Heart right ventricle (tissue), 16 donors: ENCODE measurements around the gene IL4. TPM values are rescaled to one million over a fixed set of nuclear protein-coding genes. Genes with fewer than 3 reads are reported as not detected.

Source experiments
- ATAC-seq, 8 donors: fragments of 200-7000 bp; cut with Tn5 transposase; one replicate each; pipeline ENCODE4 v1.9.1; 2020; ENCODE audit warnings: mild to moderate bottlenecking in 8 of 8, moderate library complexity in 8 of 8, moderate number of reproducible peaks in 1 of 8
- DNase-seq, 2 donors: peaks; one replicate each; pipeline ENCODE4 v3.0.0-alpha.2; 2020
- H3K27ac ChIP-seq, 10 donors: fragments of 200-600 bp; sonication (generic) in 2 of 10; one replicate each; pipeline versions ENCODE4 v1.5.0 to v1.8.0; 2020 to 2022; ENCODE audit warnings: mild to moderate bottlenecking in 3 of 10
- H3K27me3 ChIP-seq, 7 donors: fragments of 200-600 bp; one replicate each; pipeline ENCODE4 v1.8.0; 2021 to 2022; ENCODE audit warnings: mild to moderate bottlenecking in 2 of 7
- H3K36me3 ChIP-seq, 9 donors: fragments of 200-600 bp; sonication (generic) in 1 of 9; one replicate each; pipeline versions ENCODE4 v1.5.0 to v1.8.0; 2020 to 2022; ENCODE audit warnings: mild to moderate bottlenecking in 2 of 9
- H3K4me1 ChIP-seq, 9 donors: fragments of 200-600 bp; sonication (generic) in 1 of 9; one replicate each; pipeline versions ENCODE4 v1.5.0 to v1.8.0; 2020 to 2022; ENCODE audit warnings: mild to moderate bottlenecking in 4 of 9
- H3K4me3 ChIP-seq, 10 donors: fragments of 200-600 bp; sonication (generic) in 2 of 10; one replicate each; pipeline versions ENCODE4 v1.5.0 to v1.8.0; 2020 to 2022; ENCODE audit warnings: mild to moderate bottlenecking in 7 of 10, moderate library complexity in 2 of 10
- H3K9me3 ChIP-seq, 11 donors: fragments of 200-600 bp in 10 of 11; sonication (generic) in 2 of 11; one replicate each; pipeline versions ENCODE4 v1.5.0 to v1.8.0; 2013 to 2022; ENCODE audit warnings: mild to moderate bottlenecking in 2 of 11, control low read depth in 1 of 11, moderate library complexity in 1 of 11
- WGBS, 2 donors: extraction: QIAGEN DNeasy Blood & Tissue Kit; methylation state at CpG; one replicate each; pipeline ENCODE4 v1.1.7; 2013; ENCODE audit warnings: inconsistent platforms in 1 of 2; 5-methylcytosine and 5-hydroxymethylcytosine counted together
- intact Hi-C, 10 donors: fragments of 100-400 bp; cut with DNase I; formaldehyde crosslinking; loops; one replicate each; pipeline versions ENCODE4 v1.11.1 to v1.14.2; 2022
- polyA plus RNA-seq, 2 donors: library from polyadenylated mRNA; stranded (reverse); fragments of 200-250 nt; gene quantifications; one replicate each; pipeline ENCODE4 v1.2.3, GENCODE V29; 2013
- total RNA-seq, 10 donors: library from RNA; stranded (reverse); fragmentation: NEBNext Ultra II Directional in 3 of 10; extraction: Animal tissue kit (Norgen Biotek cat#: 25700) in 3 of 10; gene quantifications; one replicate each; pipeline versions ENCODE4 v1.2.1 to v1.2.4, GENCODE V29; 2021 to 2023
- TF ChIP-seq, protein P1 (sequence below), 9 donors: fragments of 200-600 bp; sonication (generic) in 2 of 9; IDR thresholded peaks; one replicate each; pipeline versions ENCODE4 v1.5.0 to v1.8.0; 2021 to 2022; ENCODE audit warnings: antibody characterized with exemption in 9 of 9, mild to moderate bottlenecking in 5 of 9, moderate library complexity in 1 of 9
- donor health status: Arrhythmogenic right ventricular cardiomyopathy.
- donor health status: ischemic (EF 13 %, LVEDD 7.1; RV severe dilation, severe dysfunction).
- donor health status: healthy with polysubstance abuse.
- donor health status: DM: no; HTN: yes; CAD: no.
- donor health status: DM: no; HTN: no; CAD: no.
- donor health status: ischemic (EF 25% LVEDD 6.9; RV normal size, moderate dysfunction).
- donor health status: ischemic (EF 25% LVEDD 5.7; RV mildly dilated, moderate dysfunction).
- donor health status: healthy.
- donor health status: DM: yes; HTN: yes; CAD: no.
- donor health status: Ischemic cardiomyopathy.
- donor health status: ischemic (EF 35%, LVEDD 5.7; RV mildly dilated, moderate dysfunction).
- donor health status: nonischemic (EF 11% LVEDD 7.7; RV severe dilation, severe dysfunction).
- donor health status: DM: yes; HTN: yes; CAD: no.
- donor health status: PGD.
- donor health status: ischemic (EF 29% LVEDD 5.4; RV normal size, mild dysfunction).
- donor health status: nonischemic (EF 23%, LVEDD 6.1; RV moderate dilation, normal function).

The IL4 gene
- total and polyA plus RNA-seq, 12 donors = not detected

GRCh38 chr5:132641241-132641723, 32.5 kb upstream of the IL4 start:
- H3K27ac ChIP-seq = no peak overlapping the region
- H3K36me3 ChIP-seq = peaks cover 0 to 86% (median 48%) of the 10 kb centered on the region in 9 donors
- intact Hi-C loops = no loop called here
- H3K4me1 ChIP-seq = no peaks in the 10 kb centered on the region
- no peak overlapping the region for H3K4me3 ChIP-seq
- no peaks in the 10 kb centered on the region for H3K27me3 ChIP-seq
- ATAC-seq (no peak), DNase-seq (no peak)
- 96 to 97% methylated on average over 3 of the region's 3 CpGs for whole genome bisulfite sequencing, 2 donors
- no peaks in the 10 kb centered on the region for H3K9me3 ChIP-seq
- TF ChIP-seq, protein P1, sequence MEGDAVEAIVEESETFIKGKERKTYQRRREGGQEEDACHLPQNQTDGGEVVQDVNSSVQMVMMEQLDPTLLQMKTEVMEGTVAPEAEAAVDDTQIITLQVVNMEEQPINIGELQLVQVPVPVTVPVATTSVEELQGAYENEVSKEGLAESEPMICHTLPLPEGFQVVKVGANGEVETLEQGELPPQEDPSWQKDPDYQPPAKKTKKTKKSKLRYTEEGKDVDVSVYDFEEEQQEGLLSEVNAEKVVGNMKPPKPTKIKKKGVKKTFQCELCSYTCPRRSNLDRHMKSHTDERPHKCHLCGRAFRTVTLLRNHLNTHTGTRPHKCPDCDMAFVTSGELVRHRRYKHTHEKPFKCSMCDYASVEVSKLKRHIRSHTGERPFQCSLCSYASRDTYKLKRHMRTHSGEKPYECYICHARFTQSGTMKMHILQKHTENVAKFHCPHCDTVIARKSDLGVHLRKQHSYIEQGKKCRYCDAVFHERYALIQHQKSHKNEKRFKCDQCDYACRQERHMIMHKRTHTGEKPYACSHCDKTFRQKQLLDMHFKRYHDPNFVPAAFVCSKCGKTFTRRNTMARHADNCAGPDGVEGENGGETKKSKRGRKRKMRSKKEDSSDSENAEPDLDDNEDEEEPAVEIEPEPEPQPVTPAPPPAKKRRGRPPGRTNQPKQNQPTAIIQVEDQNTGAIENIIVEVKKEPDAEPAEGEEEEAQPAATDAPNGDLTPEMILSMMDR (IDR thresholded peaks at IDR 0.05) = no peak

- WGBS, 2 donors = 97 to 98% methylated on average over 3 of the region's 3 CpGs
- peaks cover 0 to 81% (median 48%) of the 10 kb centered on the region in 9 donors for H3K36me3 ChIP-seq
- intact Hi-C loops = no loop called here
- ATAC-seq (no peak), DNase-seq (no peak)
- H3K4me1 ChIP-seq = no peaks in the 10 kb centered on the region
- H3K4me3 ChIP-seq = no peak overlapping the region
- TF ChIP-seq, protein P1 (IDR thresholded peaks at IDR 0.05) = no peak
- no peaks in the 10 kb centered on the region for H3K9me3 ChIP-seq
- no peak overlapping the region for H3K27ac ChIP-seq
- H3K27me3 ChIP-seq = no peaks in the 10 kb centered on the region
These were observed 31.9 kb upstream of the IL4 start for GRCh38 chr5:132641841-132642240.

DNA sequence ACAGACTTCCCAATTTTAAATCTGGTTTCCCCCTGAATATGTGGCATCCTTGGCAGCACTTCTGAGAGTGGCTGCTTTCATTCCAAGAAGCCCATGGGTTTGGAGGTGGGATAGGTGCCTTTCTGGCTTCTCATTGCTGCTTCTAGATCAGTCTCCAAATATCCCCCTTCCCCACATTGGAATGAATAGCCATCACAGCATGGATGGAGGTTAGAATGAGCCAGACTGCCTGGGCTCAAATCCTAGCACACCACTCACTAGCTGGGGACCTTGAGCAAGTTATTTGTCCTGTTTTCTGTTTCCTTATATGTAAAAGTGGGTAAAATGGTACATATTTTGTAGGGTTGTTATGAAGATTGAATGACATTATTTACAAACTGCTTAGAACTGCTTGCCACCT, 29.6 kb upstream of the IL4 start:
- ATAC-seq = no peak
- Histone ChIP-seq H3K36me3 (peaks cover 0 to 58% (median 32%) of the 10 kb centered on the region in 9 donors), H3K27ac (no peak overlapping the region), H3K4me1 (no peaks in the 10 kb centered on the region), H3K9me3 (peaks cover 0 to 21% (median 10%) of the 10 kb centered on the region in 11 donors), H3K4me3 (no peak overlapping the region), H3K27me3 (no peaks in the 10 kb centered on the region)
- no peak for DNase-seq
- TF ChIP-seq, protein P1 (IDR thresholded peaks at IDR 0.05) = no peak
- intact Hi-C loops = no loop called here

DNA sequence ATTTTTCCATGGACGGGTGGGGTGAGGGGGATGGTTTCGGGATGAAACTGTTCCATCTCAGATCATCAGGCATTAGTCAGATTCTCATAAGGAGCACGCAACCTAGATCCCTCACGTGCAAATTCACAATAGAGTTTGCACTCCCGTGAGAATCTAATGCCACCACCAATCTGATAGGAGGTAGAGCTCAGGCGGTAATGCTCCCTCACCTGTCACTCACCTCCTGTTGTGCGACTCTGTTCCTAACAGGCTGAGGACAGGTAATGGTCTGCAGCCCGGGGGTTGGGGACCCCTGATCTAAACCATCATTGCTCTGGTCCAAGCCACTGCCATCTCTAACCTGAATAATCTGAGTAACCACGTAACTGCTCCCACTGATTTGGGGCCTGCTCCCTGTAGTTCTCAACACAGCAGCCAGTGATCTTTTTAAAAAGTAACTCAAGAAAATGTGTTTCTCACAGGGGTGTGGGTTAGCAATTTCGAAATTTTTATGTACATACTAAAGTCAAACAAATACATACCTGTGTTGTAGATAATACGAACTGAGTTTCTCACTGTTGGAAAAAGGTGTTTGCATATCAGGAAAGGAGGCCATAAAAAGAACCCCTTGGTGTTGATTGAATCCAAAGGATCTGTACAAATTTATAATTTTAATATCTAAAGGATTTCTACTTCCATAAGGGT, 27.1 kb upstream of the IL4 start:
- ATAC-seq (no peak), DNase-seq (no peak)
- Histone ChIP-seq H3K9me3 (peaks cover 0 to 23% (median 10%) of the 10 kb centered on the region in 11 donors), H3K4me3 (no peak overlapping the region), H3K27me3 (no peaks in the 10 kb centered on the region), H3K27ac (no peak overlapping the region), H3K4me1 (no peaks in the 10 kb centered on the region), H3K36me3 (peaks cover 0 to 34% (median 14%) of the 10 kb centered on the region in 9 donors)
- WGBS, 2 donors = 92 to 95% methylated on average over 11 of the region's 11 CpGs
- TF ChIP-seq, protein P1 (IDR thresholded peaks at IDR 0.05) = no peak
- intact Hi-C loops = loop anchor here in 1 of 10 donors (1.0 kb wide), 1 partner anchor 49 kb away; no protein-coding TSS in a partner anchor
